NCI-H187 treated with DMSO at 0.1 percent for 48 hours (cell line): ENCODE measurements around the gene SH3BP5.
A peak's percentile ranks its signal among the peaks of the same experiment; 100 is the strongest.
"Not testable (repeated sequence)": the region's sequence is repeated elsewhere in the genome, so short reads cannot be mapped to it uniquely, and the experiment has no call there.

Experiments
- DNase-seq: peaks from one replicate; lab custom pipeline; 2025; lab: John Stamatoyannopoulos, UW

The SH3BP5 gene, protein sequence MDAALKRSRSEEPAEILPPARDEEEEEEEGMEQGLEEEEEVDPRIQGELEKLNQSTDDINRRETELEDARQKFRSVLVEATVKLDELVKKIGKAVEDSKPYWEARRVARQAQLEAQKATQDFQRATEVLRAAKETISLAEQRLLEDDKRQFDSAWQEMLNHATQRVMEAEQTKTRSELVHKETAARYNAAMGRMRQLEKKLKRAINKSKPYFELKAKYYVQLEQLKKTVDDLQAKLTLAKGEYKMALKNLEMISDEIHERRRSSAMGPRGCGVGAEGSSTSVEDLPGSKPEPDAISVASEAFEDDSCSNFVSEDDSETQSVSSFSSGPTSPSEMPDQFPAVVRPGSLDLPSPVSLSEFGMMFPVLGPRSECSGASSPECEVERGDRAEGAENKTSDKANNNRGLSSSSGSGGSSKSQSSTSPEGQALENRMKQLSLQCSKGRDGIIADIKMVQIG

DNA sequence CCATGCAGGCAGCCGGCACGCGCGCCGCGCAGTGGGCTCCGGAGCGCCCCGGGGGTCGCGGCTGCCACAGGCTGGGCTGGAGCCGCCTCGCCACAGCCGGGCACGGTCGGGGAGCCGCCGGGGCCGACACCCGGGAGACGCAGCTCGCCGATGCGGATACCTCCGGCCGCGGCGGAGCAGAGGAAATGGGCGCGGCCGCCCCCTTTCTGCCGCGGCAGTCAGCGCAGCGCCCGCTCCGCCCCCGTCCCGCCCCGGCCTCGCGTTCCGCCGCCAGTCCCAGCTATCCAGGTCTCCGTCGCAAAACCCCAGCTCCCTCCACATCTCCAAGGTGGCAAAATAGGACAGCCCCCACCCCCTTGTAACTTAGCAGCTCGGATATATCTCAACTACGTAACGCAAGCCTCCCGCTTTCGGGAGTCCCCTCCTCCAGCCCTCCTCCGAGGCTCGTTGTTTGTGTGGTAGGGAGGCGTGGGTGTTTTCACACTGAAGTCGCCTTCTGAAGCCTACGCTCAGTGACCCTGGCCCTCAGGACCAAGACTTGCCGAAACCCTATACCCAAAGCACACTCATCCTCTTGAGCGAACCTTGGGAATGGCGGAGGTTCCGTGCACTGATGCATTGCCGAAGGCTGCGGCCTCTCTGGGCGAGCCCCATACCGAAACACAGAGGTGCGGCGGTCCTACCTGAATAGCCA, at the start of gene SH3BP5:
Gene SH3BP5, minus strand, starts transcription at position 182 of the 694 bp plus-strand sequence. Its CDS starts 178 bp downstream, at position 4.
- DNase-seq = no peak

DNA sequence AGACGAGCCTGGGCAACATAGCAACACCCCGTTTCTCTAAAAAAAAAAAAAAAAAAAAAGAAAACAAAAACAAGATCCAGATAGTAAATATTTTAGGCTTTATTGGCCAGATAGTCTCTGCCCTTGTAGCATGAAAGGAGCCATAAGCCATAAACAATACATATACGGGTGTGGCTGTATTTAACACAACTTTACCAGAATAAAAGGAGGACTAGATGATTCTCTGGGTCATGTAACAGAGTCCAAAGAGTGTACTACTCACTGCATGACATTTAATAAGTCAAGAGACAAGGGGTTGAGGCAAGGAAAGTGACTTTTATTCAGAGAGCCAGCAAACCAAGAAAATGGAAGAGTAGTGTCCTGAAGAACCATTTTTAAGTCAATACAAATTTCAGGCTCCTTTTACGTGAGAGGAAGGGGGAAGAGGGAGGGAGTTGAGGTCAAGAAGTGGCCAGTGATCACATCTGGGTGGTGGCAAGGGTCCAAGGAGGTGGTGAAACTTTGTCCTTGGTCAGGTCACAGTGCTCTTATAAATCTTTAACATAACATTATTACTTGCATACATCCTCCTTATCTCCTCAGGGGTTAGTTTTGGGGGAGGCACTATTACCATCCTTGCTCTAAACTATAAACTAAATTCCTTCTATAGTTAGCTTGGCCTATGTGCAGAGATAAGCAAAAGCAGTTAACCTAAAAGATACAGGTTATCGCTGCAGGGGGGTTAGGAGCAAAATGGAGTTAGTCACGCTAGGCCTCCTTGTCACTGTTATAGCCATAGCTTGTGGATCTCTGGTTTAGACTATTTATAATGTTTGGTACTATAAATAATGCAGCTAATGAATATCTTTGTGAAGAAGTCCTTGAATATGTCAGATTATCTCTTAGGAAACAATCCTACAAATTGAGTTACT, 48.8 kb upstream of the SH3BP5 start:
- DNase-seq = no peak

DNA sequence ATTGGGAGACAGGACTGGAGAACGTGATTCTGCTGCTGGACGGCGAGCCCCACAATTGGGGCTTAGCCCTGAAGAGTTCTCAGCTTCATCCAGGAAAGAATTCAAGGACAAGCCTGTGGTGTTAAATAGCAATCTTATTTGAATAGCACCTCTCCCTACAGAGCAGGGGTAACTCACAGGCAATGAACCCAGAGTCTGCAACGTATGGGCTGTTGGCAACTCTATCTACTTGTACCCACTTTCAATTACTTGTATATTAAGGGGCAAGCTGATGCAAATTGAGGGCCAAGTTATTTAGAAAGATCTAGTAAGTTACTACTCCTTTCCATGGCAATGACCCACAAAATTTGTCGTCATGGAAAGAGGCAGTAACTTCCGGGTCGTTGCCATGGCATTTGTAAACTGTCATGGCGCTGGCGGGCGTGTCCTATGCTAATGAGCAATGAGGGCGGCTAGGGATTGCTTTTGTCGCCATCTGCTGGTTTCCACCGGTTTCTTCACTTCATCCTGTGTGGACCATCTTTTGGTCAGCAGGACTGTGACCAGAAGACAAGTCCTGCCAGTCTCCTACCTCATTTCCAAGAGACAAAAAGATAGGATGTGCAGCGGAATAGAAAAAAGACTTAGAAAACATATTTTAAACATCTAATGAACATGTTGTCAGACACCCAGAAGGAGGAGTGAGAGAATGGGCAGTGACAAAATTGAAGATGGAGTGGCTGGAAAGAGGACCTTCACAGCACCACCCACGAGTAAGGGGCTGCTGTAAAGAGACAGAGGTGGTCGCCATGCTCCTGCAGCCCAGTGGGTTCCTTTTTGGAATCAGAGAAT, 45.8 kb upstream of the SH3BP5 start:
- DNase-seq = peak; percentile 8

DNA sequence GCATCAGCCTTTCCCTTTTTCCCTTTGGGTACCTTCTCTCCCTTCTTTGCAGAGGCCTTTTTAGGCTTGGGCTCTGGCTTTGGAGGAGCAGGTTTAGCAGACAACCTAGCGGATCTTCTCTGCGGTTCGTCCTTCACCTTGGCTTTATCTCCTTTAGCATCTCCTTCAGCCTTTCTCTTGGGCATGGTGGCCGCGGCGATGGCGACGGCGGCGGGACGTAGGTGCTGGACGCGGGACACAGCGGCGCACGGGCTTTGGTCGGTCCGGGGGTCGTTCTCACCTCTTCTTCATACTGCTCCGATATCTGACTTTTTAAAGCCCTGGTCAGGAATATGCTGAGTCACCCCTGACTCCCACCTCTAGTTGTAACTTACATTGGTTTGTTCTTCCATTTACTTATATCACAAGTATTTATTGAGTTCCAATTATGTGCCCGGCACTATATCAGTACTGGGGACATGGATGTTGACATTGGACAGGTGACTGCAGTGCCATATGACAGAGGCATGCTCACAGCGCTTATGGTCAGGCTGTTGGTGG, 43.1 kb upstream of the SH3BP5 start:
- no peak for DNase-seq

DNA sequence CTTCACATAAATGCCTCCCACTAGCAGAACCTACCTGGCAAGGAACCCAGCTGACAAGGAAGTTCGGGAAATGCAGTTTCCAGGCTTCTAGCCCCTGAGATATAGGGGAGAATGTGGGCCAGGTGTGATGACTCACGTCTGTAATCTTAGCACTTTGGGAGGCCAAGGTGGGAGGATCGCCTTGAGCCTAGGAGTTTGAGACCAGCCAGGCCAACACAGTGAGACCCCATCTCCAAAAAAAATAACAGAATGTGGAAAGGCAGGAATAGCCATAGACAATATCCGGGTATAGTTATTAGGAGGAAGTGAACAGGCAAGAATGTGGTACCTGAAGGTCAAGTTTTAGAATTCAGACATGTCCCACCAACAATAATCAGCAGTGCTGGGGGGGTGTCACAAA, 40.5 kb upstream of the SH3BP5 start:
- DNase-seq = no peak

DNA sequence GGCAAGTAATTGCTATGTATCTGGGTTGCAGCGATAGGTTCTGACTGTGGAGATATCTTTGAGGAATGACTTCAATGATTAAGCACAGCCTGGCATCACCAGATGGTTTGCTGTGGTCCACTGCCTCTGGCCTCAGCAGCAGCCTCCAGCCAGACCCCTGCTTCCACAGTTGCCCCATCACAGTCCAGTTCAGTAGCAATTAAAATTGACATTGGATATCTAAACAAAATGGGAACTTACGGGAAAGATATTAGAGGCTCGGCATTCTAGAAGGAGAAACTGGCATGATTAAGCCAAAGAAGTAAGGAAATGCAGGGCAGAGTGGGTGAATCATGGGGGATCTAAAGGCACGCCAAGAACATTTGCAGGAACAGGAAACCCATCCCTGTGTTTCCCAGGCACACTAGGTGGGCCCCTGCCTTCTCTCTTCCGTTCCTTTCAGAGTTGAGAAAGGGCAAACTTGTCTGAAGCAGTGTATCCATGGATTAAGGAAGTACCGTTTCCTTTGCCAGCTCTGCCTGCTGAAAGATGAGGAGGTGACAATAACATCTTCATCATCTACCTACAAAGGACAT, 36.3 kb upstream of the SH3BP5 start:
- DNase-seq = no peak

DNA sequence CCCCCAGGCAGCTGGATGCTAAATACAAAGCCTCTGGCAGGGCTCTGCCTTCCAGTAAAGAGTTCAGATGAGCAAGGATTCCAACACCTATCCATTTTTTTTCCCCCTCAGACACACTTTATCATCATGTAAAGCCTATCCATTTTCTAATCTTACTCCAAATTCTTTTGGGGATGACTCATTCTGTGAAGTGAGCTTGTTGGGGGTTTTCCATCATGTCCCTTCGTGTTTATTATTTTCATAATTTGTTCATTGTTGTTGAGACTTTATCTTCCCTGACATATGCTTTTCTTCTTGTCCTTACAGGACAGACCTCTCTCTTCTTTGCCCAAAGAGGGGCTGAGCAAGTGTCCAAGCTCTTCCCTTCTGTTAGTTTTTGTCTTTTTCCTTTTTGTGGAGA, 34.7 kb upstream of the SH3BP5 start:
- no peak for DNase-seq

DNA sequence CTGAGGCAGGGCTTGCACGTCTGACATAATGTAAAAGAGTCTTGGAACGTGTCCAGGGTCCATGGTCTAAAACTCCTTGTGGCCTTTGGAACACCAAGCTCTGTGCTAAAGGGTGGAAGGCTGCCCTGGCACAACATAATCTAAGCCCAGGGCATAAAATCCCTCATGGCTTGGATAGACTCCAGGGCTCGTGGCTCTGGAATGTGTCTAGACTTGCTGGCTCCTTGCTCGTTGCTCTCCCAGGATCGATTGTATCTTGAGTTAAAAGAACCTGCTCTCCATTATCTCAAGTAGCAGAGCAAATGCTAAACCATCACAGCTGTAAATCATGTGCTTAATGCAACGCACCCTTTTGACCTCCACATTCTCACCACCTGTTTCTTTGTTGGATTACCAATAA, 31.7 kb upstream of the SH3BP5 start:
- not testable (repeated sequence) for DNase-seq

DNA sequence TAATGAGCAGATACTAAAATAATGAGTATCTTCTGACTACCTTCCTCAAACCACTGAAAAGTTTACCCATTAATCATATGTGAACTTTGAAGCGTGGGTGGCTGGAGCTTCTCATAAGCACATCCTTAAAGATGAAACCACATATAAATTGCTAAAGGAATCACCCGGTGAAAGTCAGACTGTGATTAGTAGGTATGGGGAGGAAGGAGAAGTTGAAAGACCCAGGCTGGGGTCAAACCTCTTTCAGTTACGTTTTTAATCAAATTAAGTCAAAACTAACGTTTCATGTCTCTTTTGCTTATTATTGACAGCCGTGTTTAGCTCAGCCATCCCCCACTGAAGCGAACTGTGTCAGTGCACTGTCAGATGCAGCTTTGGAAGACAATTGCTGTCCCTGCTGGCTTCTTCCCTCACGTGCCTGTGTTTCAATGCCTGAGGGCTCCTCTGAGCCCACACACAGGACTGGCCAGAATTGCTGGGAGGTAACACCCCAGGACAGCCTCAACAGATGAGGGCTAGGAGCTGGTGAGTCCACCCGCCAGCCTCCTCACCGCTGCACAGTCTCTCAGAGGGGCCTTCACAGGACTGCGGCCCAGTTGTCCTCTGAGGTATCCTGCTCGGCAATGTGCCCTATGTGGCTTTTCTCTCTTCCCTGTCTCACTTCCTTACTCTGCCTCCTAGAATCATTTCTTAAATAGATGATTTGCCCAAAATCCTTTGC, 29.3 kb upstream of the SH3BP5 start:
- DNase-seq = no peak

DNA sequence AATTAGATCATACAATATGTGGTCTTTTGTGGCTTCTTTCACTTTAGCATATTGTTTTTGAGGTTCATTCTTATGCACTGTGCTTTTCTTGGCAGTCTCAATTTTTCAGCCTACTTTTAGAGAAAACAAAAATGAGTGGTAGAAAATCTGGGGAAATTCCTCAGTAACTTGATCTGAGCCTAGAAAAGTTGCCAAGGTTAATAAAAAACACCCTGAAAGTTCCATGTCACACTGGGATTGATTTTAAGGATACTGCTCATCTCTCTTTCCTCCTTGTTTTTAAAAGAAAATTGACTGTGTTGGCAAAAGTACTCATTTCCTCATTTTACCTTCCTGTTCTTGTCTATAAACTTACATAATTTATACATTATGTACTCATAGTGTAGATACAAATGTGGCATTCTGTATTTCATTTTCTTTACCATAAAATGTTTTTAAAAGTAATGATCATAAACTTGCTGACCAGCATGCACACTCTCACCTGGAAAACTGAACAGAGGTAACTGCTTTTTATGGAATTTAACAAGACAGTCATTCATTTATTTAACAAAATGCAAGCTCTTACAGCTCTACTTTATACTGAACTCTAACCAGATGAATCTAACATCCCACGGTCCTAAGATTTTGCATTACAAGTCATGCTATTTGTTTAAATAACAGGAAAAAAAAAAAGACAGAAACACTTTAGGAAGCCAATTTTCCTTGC, 28.6 kb upstream of the SH3BP5 start:
- DNase-seq = no peak

DNA sequence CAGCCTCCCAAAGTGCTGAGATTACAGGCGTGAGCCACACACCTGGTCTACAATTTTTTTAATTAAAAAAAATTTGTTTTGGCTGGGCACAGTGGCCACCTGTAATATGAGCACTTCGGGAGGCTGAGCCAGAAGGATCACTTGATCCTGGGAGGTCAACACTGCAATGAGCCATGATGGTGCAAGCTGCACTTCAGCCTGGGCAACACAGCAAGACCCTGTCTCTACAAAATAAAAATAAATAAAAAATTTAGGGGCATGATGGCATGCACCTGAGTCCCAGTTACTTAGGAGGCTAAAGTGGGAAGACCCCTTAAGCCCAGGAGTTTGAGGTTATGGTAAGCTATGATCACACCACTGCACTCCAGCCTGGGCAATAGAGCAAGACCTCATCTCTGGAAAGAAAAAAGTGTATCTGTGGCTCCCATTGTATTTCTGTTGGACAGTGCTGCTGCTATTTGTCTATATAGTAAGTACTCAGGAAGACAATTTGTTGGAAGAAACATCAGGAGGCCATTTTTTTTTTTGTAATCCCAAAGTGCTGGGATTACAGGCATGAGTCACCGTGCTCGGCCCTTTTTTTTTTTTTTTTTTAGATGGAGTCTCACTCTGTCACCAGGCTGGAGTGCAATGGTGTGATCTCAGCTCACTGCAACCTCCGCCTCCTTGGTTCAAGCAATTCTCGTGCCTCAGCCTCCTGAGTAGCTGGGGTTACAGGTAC, 27.5 kb upstream of the SH3BP5 start:
- no peak for DNase-seq

DNA sequence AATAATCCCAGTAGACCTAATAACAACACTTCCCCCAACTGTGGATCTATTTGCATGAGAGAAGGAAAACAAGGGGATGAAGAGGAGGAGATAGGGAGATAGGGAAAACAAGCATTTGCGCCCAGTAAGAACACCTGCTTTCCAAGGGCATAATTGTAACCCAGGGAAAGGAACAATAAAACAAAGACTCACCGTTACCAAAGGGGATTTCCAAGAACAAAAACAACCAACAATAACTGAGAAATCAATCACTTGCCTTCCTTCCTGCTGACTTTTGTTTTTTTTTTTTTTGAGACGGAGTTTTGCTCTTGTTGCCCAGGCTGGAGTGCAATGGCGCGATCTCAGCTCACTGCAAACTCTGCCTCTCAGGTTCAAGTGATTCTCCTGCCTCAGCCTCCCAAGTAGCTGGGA, 24.3 kb upstream of the SH3BP5 start:
- not testable (repeated sequence) for DNase-seq

DNA sequence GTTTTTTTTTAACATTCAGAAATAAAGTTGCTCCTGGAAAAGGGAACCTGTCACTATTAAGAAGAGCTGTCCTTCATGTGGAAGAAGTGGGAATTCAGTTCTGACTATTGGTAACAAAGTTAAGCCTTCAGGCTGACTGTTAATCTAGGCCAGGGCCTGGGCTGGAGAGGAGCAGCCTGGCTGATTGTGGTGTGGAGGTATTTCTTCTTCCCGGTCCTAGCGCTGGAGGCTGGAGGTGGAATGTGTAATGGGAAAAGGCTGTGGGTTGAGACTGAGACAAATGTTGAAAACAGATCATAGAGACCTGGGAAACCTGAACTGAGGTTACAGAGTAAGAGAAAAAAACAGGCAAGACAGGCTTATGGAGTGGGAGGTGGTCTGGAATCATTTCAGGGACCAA, 23.8 kb upstream of the SH3BP5 start:
- DNase-seq = no peak

DNA sequence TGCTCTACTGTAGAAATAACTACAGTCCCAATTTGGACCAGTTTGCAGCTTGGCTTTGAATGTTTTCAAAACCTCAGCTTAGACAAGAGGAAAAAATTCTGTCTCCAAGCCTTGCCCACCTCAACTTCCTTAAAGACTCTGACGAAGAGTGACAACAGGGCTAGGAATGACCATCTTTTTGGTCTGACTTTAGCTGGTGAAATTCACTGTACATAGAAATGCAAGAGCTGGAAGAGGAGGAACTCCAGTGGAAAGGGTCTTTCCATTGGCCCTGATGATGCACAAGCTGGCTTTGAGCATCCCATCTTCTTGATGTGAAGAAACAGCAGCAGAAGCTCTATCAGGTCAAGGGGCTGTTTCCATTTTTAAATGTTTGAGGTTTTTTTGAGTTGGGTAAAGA, 22.7 kb upstream of the SH3BP5 start:
- DNase-seq = no peak

DNA sequence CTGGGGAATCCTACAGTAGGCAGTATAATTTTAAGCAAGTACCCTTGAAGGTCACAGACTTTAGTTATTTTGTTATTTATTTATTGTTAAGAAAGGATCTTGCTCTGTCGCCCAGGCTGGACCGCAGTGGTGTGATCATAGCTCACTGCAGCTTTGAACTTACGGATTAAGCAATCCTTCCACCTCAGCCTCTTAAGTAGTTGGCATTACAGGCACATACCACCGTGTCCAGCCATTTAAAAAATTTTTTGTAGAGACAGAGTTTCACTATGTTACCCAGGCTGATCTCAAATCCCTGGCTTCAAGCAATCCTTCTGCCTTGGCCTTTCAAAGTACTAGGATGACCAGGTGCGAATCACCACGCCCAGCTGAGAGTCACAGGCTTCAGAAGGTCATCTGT, 22.1 kb upstream of the SH3BP5 start:
- DNase-seq = no peak

DNA sequence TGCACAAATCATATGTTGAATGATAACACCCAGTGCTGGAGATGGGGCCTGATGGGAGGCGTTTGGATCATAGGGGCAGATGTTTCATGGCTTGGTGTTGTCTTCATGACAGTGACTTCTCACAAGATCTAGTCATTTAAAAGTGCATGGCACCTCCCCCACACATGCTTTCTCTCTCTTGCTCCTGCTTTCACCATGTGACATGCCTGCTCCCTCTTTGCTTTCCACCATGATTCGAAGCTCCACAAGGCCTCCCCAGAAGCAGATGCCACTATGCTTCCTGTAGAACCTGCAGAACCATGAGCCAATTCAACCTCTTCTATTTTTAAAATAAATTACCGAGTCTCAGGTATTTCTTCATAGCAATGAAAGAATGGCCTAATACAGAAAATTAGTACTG, 17.8 kb upstream of the SH3BP5 start:
- DNase-seq = no peak

DNA sequence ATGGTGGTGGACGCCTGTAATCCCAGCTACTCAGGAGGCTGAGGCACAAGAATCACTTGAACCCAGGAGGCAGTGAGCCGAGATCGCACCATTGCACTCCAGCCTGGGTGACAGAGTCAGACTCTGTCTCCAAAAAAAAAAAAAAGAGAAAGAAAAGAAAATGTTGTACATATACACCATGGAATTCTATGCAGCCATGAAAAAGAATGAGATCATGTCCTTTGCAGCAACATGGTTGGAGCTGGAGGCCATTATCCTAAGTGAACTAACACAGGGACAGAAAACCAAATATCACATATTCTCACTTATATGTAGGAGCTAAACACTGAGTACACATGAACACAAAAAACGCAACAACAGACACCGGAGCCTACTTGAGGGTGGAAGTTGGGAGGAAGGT, 17.1 kb upstream of the SH3BP5 start:
- not testable (repeated sequence) for DNase-seq

DNA sequence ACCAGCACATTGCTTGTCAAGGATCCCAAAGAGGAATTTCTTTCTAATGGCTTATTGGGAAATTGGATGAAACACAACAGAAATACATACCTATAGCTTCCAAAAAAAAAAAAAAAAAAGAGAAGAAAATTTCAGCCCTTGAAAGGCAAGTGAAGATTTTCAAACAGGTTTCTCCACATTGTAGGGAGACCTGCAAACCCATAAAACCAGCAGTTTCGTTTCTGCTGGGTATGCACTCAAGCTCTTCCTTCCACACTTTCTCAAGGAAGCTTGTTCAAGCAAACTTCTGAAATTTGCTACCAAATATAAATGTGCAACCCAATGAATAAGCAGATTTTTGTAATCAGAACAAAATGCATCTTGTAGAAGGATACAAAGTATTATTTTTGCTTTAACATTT, 15.9 kb upstream of the SH3BP5 start:
- DNase-seq = no peak

DNA sequence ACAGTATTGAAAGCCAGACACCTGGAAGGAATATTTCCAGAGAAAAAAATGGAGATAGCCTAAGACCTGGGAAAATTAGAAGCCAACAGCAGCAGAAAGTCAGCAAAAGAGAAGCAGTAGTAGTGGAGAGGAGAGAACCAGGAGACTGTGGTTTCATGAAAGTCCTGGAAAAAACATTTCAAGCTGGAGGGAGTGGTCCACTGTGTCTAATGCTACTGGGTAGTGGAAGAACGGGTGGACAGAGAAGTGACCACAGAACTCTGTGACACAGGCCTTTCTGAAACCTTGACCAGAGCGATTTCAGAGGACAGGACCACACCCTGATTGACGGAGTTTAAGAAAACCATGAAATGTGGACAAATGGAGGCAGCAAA, 15.3 kb upstream of the SH3BP5 start:
- DNase-seq = no peak
